Stomach (tissue), 4 donors: Measurements from ENCODE around the gene DIS3L.

Experiments
- CTCF ChIP-seq, 7 experiments: fragments of 450-650 bp in 4 of 7; fragments of 200-600 bp in 3 of 7; sonication (generic) in 3 of 7; IDR thresholded peaks; one replicate each; pipeline ENCODE4 v1.5.1; 2016 to 2019; ENCODE audit warnings: antibody characterized with exemption in 7 of 7, control low read depth in 2 of 7, mild to moderate bottlenecking in 1 of 7
- POLR2A ChIP-seq, 4 donors: fragments of 450-650 bp; IDR thresholded peaks; one replicate each; pipeline ENCODE4 v1.6.1; 2016; ENCODE audit warnings: antibody characterized with exemption in 4 of 4, control low read depth in 2 of 4, mild to moderate bottlenecking in 1 of 4, moderate library complexity in 1 of 4

- TF ChIP-seq CTCF (IDR thresholded peaks at IDR 0.05) (no peak), POLR2A (IDR thresholded peaks at IDR 0.05) (no peak)
Measured at GRCh38 chr15:66328771-66329170, 35.4 kb downstream of the DIS3L start.
